Effector memory CD4-positive, alpha-beta T cell (primary cell): ENCODE results near the gene UGT1A6.

Experiments used
- DNase-seq, 3 donors: peaks; one replicate each; pipeline ENCODE4 v3.0.0-alpha.2; 2020
- H3K27ac ChIP-seq: 2 replicates; pipeline ENCODE4 v1.7.0; 2013; ENCODE audit warnings: mild to moderate bottlenecking, low read length, moderate library complexity; ENCODE audit not compliant: insufficient read depth, poor library complexity, severe bottlenecking
- H3K27me3 ChIP-seq: replicated peaks from 2 replicates; pipeline ENCODE4 v1.7.0; 2013; ENCODE audit warnings: mild to moderate bottlenecking, low read length; ENCODE audit not compliant: insufficient read depth, control insufficient read depth, poor library complexity, severe bottlenecking
- H3K36me3 ChIP-seq: 2 replicates; pipeline ENCODE4 v1.7.0; 2013; ENCODE audit warnings: mild to moderate bottlenecking, low read length, moderate library complexity; ENCODE audit not compliant: control insufficient read depth, insufficient read depth
- H3K4me1 ChIP-seq: 2 replicates; pipeline ENCODE4 v1.7.0; 2013; ENCODE audit warnings: low read length, mild to moderate bottlenecking; ENCODE audit not compliant: control insufficient read depth, insufficient read depth, poor library complexity, severe bottlenecking
- H3K4me3 ChIP-seq: 2 replicates; pipeline ENCODE4 v1.7.0; 2013; ENCODE audit warnings: low read length, low read depth, mild to moderate bottlenecking; ENCODE audit not compliant: insufficient read depth, poor library complexity, severe bottlenecking
- H3K9me3 ChIP-seq: 2 replicates; pipeline ENCODE4 v1.7.0; 2013; ENCODE audit warnings: mild to moderate bottlenecking, low read length, moderate library complexity; ENCODE audit not compliant: control insufficient read depth

UGT1A6 gene

DNA sequence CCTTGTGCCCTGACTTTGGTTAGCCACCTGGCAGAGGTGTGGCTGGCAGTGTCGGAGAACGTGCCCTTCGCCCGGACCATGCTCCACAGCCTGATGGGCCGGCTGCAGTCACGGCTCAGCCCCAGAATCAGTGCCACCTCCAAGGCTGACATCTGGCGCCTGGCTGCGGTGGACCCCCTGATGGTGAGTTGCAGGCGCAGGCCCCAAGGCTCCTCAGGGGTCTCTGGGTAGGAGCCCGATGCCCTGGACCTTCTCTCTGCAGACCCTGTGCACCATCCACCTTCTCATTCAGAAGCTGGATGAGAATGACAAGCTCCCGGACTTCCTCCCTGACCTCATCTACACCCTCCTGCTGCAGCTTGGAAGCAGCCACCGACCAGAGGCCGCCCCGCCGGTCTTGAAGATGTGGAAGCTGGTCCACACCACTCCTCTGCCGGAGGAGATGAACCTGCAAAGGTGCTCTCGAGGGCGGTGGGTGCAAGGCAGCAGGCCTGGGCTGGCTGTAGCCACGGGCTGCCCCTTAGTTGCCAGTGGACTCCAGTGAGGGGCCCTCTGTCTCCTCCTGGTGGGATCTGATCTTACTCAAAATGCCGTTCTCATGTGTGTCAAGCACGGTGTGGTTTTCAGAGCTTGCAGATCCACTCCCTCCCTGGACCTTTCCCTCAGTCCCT, 129.5 kb downstream of the UGT1A6 start:
- H3K9me3 ChIP-seq = no peaks in the 10 kb centered on the region
- no peaks in the 10 kb centered on the region for H3K27me3 ChIP-seq
- no peaks in the 10 kb centered on the region for H3K4me1 ChIP-seq
- no peaks in the 10 kb centered on the region for H3K36me3 ChIP-seq
- no peak for DNase-seq
- no peak overlapping the region for H3K4me3 ChIP-seq
- no peak overlapping the region for H3K27ac ChIP-seq
